Neuron (in vitro differentiated cells): ENCODE results near the gene C1QTNF3.
"Not testable (repeated sequence)": the region's sequence is repeated elsewhere in the genome, so short reads cannot be mapped to it uniquely, and the experiment has no call there.

Experiments used
- H2AFZ ChIP-seq: one replicate; pipeline ENCODE4 v1.6.1; 2013; ENCODE audit warnings: low read depth, mild to moderate bottlenecking, inconsistent platforms, low read length, moderate library complexity
- H3K27me3 ChIP-seq: one replicate; pipeline ENCODE4 v1.6.1; 2013; ENCODE audit warnings: low read length; ENCODE audit not compliant: insufficient read depth
- H3K36me3 ChIP-seq: one replicate; pipeline ENCODE4 v1.6.1; 2013; ENCODE audit warnings: low read length; ENCODE audit not compliant: insufficient read depth
- H3K4me1 ChIP-seq: one replicate; pipeline ENCODE4 v1.6.1; 2013; ENCODE audit warnings: low read length; ENCODE audit not compliant: insufficient read depth
- H3K4me3 ChIP-seq: 2 replicates; pipeline ENCODE4 v1.5.1; 2013; ENCODE audit warnings: mild to moderate bottlenecking, low read length, moderate library complexity
- H3K9me3 ChIP-seq: one replicate; pipeline ENCODE4 v1.6.1; 2013; ENCODE audit warnings: low read length

Gene C1QTNF3, protein sequence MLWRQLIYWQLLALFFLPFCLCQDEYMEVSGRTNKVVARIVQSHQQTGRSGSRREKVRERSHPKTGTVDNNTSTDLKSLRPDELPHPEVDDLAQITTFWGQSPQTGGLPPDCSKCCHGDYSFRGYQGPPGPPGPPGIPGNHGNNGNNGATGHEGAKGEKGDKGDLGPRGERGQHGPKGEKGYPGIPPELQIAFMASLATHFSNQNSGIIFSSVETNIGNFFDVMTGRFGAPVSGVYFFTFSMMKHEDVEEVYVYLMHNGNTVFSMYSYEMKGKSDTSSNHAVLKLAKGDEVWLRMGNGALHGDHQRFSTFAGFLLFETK

DNA sequence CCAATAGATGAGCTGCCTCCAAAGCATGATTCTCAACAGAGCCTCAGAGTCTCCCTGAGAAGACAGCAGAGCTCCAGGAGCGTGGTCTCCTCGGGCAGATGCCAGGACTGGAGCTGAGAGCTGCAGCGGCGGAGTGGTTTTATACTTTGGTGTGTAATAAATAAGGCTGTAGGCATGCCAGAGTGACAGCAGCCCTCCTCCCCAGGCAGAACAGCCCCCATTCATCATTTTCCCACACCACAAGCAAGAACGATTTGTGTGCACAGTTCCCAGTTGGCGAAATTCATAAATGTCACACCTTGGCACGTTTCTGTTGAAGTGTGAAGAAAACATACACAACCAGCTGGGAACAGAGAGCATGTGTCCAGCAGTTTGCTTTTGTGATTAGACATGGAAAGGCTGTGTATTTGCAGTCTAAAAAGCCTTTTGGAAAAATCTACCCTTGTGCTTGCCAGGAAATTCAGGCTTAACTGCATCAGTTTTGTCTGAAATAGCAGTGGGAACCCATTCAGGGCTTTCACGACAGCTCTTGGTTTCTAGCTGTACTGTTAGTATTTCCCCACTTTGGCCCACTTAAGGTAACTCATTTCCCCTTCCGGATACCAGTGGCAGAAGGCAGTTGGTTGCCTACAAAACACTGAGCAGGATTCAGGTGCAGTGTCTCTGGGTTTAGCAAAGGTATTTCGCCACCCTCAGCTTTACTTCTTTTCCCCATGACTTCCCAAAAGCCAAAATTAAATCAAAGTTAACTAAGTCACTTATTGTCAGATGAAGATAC lies at the start of gene C1QTNF3:
TSS of gene C1QTNF3 (minus strand) at position 115 of the 778 bp plus-strand sequence. CDS start at position 27, 88 bp downstream.
- H3K36me3 ChIP-seq, result no peaks in the 10 kb centered on the region
- no peak within 1 kb of the TSS for H3K4me3 ChIP-seq
- peaks cover 1% of the 10 kb centered on the region for H3K4me1 ChIP-seq

DNA sequence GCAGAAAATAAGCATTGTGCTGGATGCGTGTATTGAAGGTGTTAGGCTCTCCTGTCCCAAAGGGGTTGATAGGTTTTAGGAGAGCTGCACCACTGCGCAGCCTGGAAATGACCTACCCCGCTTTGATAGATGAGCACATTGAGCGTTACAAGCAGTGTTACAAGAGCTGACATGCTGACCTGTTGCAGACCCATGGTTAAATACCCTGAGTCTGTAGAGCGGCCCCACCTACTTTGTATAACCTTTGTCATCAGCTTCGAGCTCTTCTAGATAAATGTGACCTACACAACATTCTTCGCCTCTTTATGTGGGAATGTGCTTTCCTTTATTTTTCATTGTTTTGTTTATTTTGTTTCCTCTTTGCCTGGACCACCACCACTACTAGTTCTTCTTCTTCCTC lies 48.0 kb upstream of the C1QTNF3 start:
- H3K4me1 ChIP-seq, H3K9me3 ChIP-seq, H2AFZ ChIP-seq, H3K4me3 ChIP-seq, H3K27me3 ChIP-seq, H3K36me3 ChIP-seq: not testable (repeated sequence)

More for the DNA sequence above, at the start of gene C1QTNF3:
- Histone ChIP-seq H3K27me3 (no peaks in the 10 kb centered on the region), H3K9me3 (no peaks in the 10 kb centered on the region), H2AFZ (no peak within 1 kb of the TSS)

DNA sequence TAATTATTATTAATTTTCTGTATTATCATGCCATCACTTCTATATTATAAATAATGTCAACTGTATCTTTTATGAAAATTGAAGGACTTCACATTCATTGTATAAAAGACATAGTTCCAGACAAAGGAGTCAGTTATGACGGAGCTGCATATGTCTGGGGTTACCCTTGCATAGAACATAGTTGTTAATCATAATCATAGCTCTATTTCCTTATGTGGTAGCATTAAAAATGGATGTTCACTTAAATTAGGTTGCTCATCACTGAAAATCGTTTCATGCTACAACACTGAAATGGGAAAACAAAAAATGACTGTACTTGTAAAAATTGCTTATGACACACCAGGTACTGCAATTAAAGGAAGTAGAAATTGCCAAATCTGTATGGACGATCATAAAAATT lies 46.8 kb upstream of the C1QTNF3 start:
- H3K4me3 ChIP-seq, H3K4me1 ChIP-seq, H2AFZ ChIP-seq, H3K9me3 ChIP-seq, H3K36me3 ChIP-seq, H3K27me3 ChIP-seq: not testable (repeated sequence)

DNA sequence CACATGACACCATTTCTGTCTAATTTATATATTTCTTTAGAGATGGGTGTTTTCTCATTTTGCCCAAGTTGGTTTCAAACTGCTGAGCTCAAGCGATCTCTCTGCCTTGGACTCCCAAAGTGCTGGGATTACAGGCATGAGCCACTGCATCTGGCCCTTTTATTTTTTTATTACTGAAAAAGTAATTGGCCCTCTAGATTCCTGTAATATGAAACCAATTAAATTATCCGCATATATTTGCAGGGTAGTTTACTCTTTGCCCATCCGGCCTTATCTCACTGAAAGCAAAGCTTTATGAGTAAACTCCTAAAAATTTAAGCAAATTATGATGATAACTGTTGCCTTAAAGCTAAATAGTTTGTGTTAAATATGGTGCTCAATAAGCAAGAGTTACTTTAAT lies 44.7 kb upstream of the C1QTNF3 start:
- not testable (repeated sequence) for H3K36me3 ChIP-seq, H3K27me3 ChIP-seq, H3K9me3 ChIP-seq, H3K4me1 ChIP-seq, H2AFZ ChIP-seq, H3K4me3 ChIP-seq

DNA sequence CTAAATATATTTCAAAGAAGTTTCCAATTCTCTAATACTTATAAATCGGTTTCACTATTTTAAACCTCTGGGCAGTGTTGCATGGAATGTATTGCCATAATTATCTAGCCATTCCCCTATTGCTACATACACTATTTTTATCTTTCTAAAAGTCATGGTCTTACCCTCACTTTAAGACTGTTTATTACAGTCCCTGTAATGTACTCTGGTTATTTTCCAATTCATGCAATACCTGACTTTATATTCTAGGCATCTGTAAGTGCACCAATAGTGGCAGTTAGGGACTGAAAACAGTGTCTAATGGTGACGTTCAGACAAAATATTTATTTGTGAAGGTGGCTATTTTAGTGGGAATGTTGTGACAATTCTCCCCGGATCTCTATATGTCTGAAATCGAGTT lies 40.9 kb upstream of the C1QTNF3 start:
- not testable (repeated sequence) for H2AFZ ChIP-seq, H3K27me3 ChIP-seq, H3K4me3 ChIP-seq, H3K9me3 ChIP-seq, H3K36me3 ChIP-seq, H3K4me1 ChIP-seq

DNA sequence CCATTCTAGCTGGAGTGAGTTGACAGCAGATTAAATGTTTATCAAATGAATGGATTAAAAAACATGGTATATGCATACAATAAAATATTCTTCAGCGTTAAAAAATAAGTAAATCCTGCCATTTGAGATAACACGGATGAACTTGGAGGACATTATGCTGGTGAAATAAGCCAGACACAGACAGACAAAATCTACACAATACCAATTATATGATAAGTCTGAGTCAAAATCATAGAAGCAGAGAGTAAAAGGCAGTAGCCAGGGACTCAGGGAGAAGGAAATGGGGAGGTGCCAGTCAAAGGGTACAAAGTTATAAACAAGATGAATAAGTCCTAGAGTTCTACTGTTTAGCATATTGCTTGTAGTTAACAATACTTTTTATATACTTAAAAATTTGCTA lies 36.5 kb upstream of the C1QTNF3 start:
- H3K36me3 ChIP-seq, H3K27me3 ChIP-seq, H3K4me3 ChIP-seq, H2AFZ ChIP-seq, H3K4me1 ChIP-seq, H3K9me3 ChIP-seq: not testable (repeated sequence)

DNA sequence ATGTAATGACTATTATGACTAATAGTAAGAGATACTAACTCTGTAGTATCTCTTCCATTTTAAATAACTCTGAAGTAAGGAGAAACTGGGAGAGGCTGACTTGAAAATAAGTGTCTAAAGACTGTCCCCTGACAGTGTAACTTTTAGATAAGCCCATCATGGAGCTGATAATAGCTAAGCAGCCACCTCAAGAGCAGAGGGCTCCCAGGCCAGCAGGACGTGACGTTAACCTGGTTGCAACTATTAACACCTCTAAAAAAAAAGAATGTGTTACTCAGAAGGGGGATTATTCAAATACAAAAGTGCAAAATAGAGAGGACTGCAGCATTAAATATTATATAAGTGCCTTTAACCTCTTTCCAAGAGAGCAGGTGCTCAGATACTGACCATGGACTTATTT lies 34.6 kb upstream of the C1QTNF3 start:
- not testable (repeated sequence) for H3K4me1 ChIP-seq, H3K4me3 ChIP-seq, H3K27me3 ChIP-seq, H2AFZ ChIP-seq, H3K36me3 ChIP-seq, H3K9me3 ChIP-seq

DNA sequence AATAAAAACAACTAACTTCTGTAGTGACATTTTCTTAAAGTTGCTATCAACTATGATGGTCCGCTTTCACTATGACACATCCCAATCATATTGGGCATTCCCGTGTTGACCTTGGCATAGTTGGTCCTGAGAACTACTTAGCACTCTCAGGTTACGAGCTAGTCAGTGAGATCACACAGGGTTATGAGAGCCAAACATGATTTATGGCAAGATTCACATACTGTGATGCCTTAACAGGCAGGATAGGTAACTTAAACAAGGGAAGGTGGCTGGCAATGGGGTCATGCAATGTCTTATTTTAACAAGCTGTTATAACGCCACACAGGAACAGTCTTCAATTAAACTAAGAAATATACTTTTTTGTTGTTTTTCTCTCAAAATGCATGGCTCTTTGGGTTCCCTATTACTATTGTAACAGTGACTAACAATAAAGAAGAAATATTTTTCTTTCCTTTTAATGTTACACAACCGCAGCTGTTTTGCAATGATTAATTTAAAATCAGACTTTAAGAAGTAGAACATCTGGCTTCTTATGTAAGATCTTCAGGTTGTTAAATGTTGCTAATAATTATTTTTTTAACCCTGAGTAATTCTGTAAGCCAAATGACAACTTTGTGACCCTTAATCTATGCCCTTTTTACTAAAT lies 33.8 kb upstream of the C1QTNF3 start:
- not testable (repeated sequence) for H3K9me3 ChIP-seq, H3K4me3 ChIP-seq, H3K27me3 ChIP-seq, H2AFZ ChIP-seq, H3K36me3 ChIP-seq, H3K4me1 ChIP-seq

DNA sequence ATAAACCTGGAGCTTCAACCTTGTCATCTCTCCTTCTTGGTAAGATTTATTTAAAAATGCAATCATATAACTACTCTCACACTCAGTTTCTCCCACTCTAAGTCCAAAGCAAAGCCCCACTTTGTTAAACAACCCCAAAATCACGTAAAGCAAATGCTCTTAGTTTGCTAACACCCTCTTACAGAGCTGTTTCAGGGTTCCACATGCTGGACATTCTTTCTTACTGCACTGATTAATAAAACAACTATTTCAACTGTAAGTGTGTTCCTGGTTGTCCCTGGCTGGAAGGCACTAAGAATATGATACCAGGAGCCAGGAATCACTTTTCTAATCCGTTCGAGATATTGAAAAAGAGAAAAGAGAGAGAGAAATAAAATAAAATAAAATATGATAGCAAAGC lies 31.5 kb upstream of the C1QTNF3 start:
- not testable (repeated sequence) for H3K4me3 ChIP-seq, H3K27me3 ChIP-seq, H3K4me1 ChIP-seq, H3K9me3 ChIP-seq, H2AFZ ChIP-seq, H3K36me3 ChIP-seq

DNA sequence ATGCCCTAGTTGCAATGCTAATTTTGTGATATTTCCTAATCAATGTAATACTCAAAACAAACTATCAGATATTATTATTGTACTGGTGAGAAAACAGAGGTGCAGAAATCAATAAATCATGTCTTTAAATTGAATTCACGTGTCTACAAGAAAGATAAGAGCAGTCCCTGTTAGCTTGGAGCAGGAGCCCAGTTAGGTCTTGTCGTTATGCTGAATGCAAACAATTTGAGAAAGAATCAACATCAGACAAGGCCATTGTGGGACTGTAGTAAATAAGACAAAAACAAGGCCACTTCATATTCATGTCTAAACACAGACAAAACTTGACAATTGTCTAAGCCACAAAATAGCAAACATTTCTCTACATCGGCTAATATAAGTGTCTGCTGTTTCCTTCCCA lies 31.1 kb upstream of the C1QTNF3 start:
- H3K27me3 ChIP-seq, H3K4me1 ChIP-seq, H3K4me3 ChIP-seq, H2AFZ ChIP-seq, H3K36me3 ChIP-seq, H3K9me3 ChIP-seq: not testable (repeated sequence)

DNA sequence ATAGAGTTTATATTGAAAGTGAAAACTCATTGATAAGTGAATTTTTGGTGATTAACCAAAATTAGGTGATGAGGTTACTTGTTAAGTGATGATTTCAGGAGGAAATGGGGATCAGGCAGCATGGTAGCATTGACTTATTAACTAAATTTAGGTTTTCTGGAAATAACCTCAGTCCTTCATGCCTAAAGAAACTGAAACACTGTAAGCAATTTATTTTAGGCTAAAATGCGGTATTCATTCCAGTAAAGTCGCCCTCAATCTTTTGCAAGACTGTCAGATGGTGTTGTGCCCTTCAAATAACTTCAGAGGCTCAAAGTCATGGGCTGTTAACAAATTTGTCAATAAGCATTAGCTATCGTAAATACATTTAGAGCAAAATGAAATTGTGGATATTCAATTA lies 27.6 kb upstream of the C1QTNF3 start:
- H3K4me1 ChIP-seq, H3K36me3 ChIP-seq, H2AFZ ChIP-seq, H3K27me3 ChIP-seq, H3K9me3 ChIP-seq, H3K4me3 ChIP-seq: not testable (repeated sequence)

DNA sequence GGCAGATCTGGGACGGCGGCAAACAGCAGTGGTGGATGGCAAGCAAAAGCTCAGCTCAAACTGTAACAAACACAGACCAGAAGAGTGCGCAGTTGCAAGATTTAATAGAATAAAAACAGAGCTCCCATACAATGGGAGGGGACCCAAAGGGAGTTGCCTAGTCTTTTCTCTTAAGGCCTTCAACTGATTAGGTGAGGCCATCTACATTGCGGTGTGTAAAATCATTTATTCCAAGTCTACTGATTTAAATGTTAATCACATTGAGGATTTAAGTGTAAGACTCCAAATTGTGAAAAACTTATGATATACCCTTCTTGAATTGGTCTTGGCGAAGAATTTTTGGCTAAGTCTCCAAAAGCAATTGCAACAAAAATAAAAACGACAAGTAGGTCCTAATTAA lies 21.6 kb upstream of the C1QTNF3 start:
- no peak overlapping the region for H3K4me3 ChIP-seq
- no peak overlapping the region for H2AFZ ChIP-seq
- H3K4me1 ChIP-seq, result no peaks in the 10 kb centered on the region
- H3K36me3 ChIP-seq, result peaks cover 12% of the 10 kb centered on the region
- no peaks in the 10 kb centered on the region for H3K27me3 ChIP-seq
- H3K9me3 ChIP-seq, result peaks cover 11% of the 10 kb centered on the region

DNA sequence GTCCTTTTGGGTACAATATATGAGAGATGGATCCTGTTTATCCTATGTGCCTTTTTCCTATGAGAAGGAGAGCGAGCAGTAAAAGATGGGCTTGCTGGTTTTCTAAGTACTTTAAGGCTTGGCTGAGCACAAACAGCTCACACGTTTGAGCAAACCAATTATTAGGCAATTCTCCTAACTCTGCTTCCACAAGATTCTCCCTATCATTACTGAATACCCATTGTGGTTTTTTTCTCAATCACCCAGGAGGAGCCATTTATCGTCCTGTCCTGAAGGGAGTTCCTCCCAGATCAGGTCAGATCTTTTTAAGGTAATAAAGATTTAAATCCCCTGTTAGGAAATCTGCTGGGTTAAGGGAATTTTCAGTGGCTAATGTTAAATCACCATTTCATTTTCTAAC lies 19.4 kb upstream of the C1QTNF3 start:
- no peak overlapping the region for H2AFZ ChIP-seq
- H3K27me3 ChIP-seq, result no peaks in the 10 kb centered on the region
- H3K4me1 ChIP-seq, result peaks cover 3% of the 10 kb centered on the region
- H3K4me3 ChIP-seq, result no peak overlapping the region
- peaks cover 19% of the 10 kb centered on the region for H3K36me3 ChIP-seq
- H3K9me3 ChIP-seq, result peaks cover 11% of the 10 kb centered on the region
